H1 (cell line): ENCODE results near the gene RTCA. TPM values are rescaled to one million over a fixed set of nuclear protein-coding genes. Genes with fewer than 3 reads are reported as not detected.
A peak's percentile ranks its signal among the peaks of the same experiment; 100 is the strongest.

ENCODE experiments used
- CTCF ChIA-PET: fragments of 300-600 bp; sonication (Branson Sonifier 250); formaldehyde crosslinking; loops from one replicate; lab custom pipeline; 2021; ENCODE audit not compliant: partially characterized antibody; lab: Charles Lee
- POLR2A ChIA-PET: fragments of 300-600 bp; sonication (Branson Sonifier 250); formaldehyde crosslinking; loops from one replicate; lab custom pipeline; 2021; ENCODE audit warnings: inconsistent platforms; ENCODE audit not compliant: partially characterized antibody; lab: Charles Lee
- DNase-seq, 2 experiments: peaks; one replicate each; pipeline versions ENCODE4 v3.0.0 to v3.0.0-alpha.2; 2010 to 2022; ENCODE audit warnings: low spot score in 2 of 2, low read depth in 1 of 2, mixed read lengths in 1 of 2
- FAIRE-seq: peaks from 2 replicates; lab custom pipeline; 2011; peaks lifted over from hg19 to GRCh38; lab: Jason Lieb, UNC
- H2AFZ ChIP-seq: 2 replicates; pipeline ENCODE4 v1.8.1; 2012; ENCODE audit warnings: low read length, inconsistent platforms
- H2AK5ac ChIP-seq: 2 replicates; pipeline ENCODE4 v1.6.1; 2013; ENCODE audit warnings: low read depth, low read length
- H2BK120ac ChIP-seq: replicated peaks from 2 replicates; pipeline ENCODE3; 2013; ENCODE audit warnings: low read depth, low read length, inconsistent platforms
- H2BK12ac ChIP-seq: 2 replicates; pipeline ENCODE4 v1.6.1; 2013; ENCODE audit warnings: low read depth, low read length
- H2BK15ac ChIP-seq: 2 replicates; pipeline ENCODE4 v1.6.1; 2013; ENCODE audit warnings: low read length
- H2BK20ac ChIP-seq: 2 replicates; pipeline ENCODE4 v1.6.1; 2013; ENCODE audit warnings: low read length
- H2BK5ac ChIP-seq: 2 replicates; pipeline ENCODE4 v1.6.1; 2013; ENCODE audit warnings: low read depth, low read length
- H3K14ac ChIP-seq: 2 replicates; pipeline ENCODE4 v1.6.1; 2013; ENCODE audit warnings: inconsistent platforms; ENCODE audit not compliant: insufficient read length
- H3K18ac ChIP-seq: 2 replicates; pipeline ENCODE4 v1.6.1; 2013; ENCODE audit warnings: low read length; ENCODE audit errors: extremely low read depth
- H3K23ac ChIP-seq: 2 replicates; pipeline ENCODE4 v1.6.1; 2013; ENCODE audit warnings: inconsistent platforms; ENCODE audit not compliant: insufficient read length
- H3K23me2 ChIP-seq: 2 replicates; pipeline ENCODE4 v1.6.1; 2013; ENCODE audit warnings: low read depth, low read length
- H3K27ac ChIP-seq: 2 replicates; pipeline ENCODE4 v1.6.1; 2011; ENCODE audit warnings: low read depth, low read length, inconsistent platforms
- H3K27me3 ChIP-seq, 4 experiments: replicated peaks in 1 of 4; 1 replicate in 1 of 4; 2 replicates in 3 of 4; pipeline versions ENCODE4 v1.6.1 to v1.8.1; 2011 to 2013; ENCODE audit warnings: low read length in 3 of 4, mild to moderate bottlenecking in 3 of 4, inconsistent platforms in 2 of 4, mixed read lengths in 2 of 4, moderate library complexity in 1 of 4; ENCODE audit not compliant: control insufficient read depth in 3 of 4, insufficient read depth in 3 of 4; ENCODE audit errors: extremely low read depth in 1 of 4
- H3K36me3 ChIP-seq, 4 experiments: 2 replicates each; pipeline versions ENCODE4 v1.6.1 to v1.8.1; 2011 to 2013; ENCODE audit warnings: mild to moderate bottlenecking in 4 of 4, low read length in 3 of 4, moderate library complexity in 2 of 4, control low read depth in 1 of 4, inconsistent platforms in 1 of 4; ENCODE audit not compliant: insufficient read depth in 4 of 4, control insufficient read depth in 2 of 4
- H3K4ac ChIP-seq: replicated peaks from 2 replicates; pipeline ENCODE3; 2013; ENCODE audit warnings: low read length, low read depth, mixed read lengths, inconsistent platforms; ENCODE audit not compliant: insufficient read length
- H3K4me1 ChIP-seq, 4 experiments: replicated peaks in 1 of 4; 1 replicate in 1 of 4; 2 replicates in 3 of 4; pipeline versions ENCODE4 v1.6.1 to v1.8.1; 2011 to 2013; ENCODE audit warnings: low read length in 3 of 4, inconsistent platforms in 2 of 4, mixed read lengths in 1 of 4; ENCODE audit not compliant: insufficient read depth in 4 of 4, control insufficient read depth in 3 of 4
- H3K4me2 ChIP-seq, 2 experiments: 2 replicates each; pipeline versions ENCODE4 v1.6.1 to v1.8.1; 2011 to 2013; ENCODE audit warnings: low read depth in 2 of 2, low read length in 2 of 2, control low read depth in 1 of 2, inconsistent platforms in 1 of 2, mild to moderate bottlenecking in 1 of 2; ENCODE audit not compliant: insufficient read depth in 1 of 2
- H3K4me3 ChIP-seq, 4 experiments: fragments of 200-600, 300-600 bp in 1 of 4; sonication (generic), shearing (Covaris generic), sonication (Bioruptor Twin) in 1 of 4; 2 replicates each; pipeline versions ENCODE4 v1.5.1 to v1.8.1; 2011 to 2016; ENCODE audit warnings: low read length in 4 of 4, low read depth in 3 of 4, control low read depth in 2 of 4, inconsistent platforms in 2 of 4, mild to moderate bottlenecking in 2 of 4, mixed read lengths in 1 of 4, moderate library complexity in 1 of 4; ENCODE audit not compliant: insufficient read depth in 2 of 4; ENCODE audit errors: extremely low read depth in 1 of 4
- H3K56ac ChIP-seq: replicated peaks from 2 replicates; pipeline ENCODE3; 2013; ENCODE audit warnings: low read depth, mild to moderate bottlenecking, mixed read lengths, low read length, inconsistent platforms; ENCODE audit not compliant: insufficient read length
- H3K79me1 ChIP-seq: 2 replicates; pipeline ENCODE4 v1.6.1; 2013; ENCODE audit warnings: low read depth, low read length, control low read depth
- H3K79me2 ChIP-seq, 2 experiments: 2 replicates each; pipeline versions ENCODE4 v1.6.1 to v1.8.1; 2012 to 2013; ENCODE audit warnings: low read length in 2 of 2, mild to moderate bottlenecking in 2 of 2, inconsistent platforms in 1 of 2; ENCODE audit not compliant: insufficient read depth in 2 of 2, control insufficient read depth in 1 of 2
- H3K9ac ChIP-seq, 4 experiments: replicated peaks in 1 of 4; 1 replicate in 1 of 4; 2 replicates in 3 of 4; pipeline versions ENCODE4 v1.6.1 to v1.8.1; 2011 to 2013; ENCODE audit warnings: low read depth in 3 of 4, low read length in 3 of 4, control low read depth in 2 of 4, mild to moderate bottlenecking in 2 of 4, moderate library complexity in 2 of 4, inconsistent platforms in 1 of 4; ENCODE audit errors: extremely low read depth in 1 of 4
- H3K9me3 ChIP-seq, 2 experiments: 2 replicates each; pipeline versions ENCODE4 v1.6.1 to v1.8.1; 2012 to 2013; ENCODE audit warnings: mild to moderate bottlenecking in 2 of 2, moderate library complexity in 2 of 2, control low read depth in 1 of 2, inconsistent platforms in 1 of 2, low read depth in 1 of 2, low read length in 1 of 2, mixed read lengths in 1 of 2; ENCODE audit not compliant: insufficient read depth in 2 of 2
- H4K20me1 ChIP-seq, 2 experiments: replicated peaks in 1 of 2; 2 replicates each; pipeline versions ENCODE3 to v1.8.1; 2011 to 2013; ENCODE audit warnings: inconsistent platforms in 2 of 2, low read length in 2 of 2, mild to moderate bottlenecking in 1 of 2; ENCODE audit not compliant: insufficient read depth in 2 of 2, control insufficient read depth in 1 of 2
- H4K5ac ChIP-seq: 2 replicates; pipeline ENCODE4 v1.6.1; 2013; ENCODE audit warnings: low read length, low read depth, mixed read lengths, inconsistent platforms; ENCODE audit not compliant: insufficient read length
- H4K8ac ChIP-seq: 2 replicates; pipeline ENCODE4 v1.8.0; 2013; ENCODE audit warnings: mild to moderate bottlenecking, moderate library complexity, low read length, inconsistent platforms; ENCODE audit not compliant: insufficient read depth; ENCODE audit errors: extremely low read depth
- H4K91ac ChIP-seq: replicated peaks from 2 replicates; pipeline ENCODE3; 2013; ENCODE audit warnings: low read length, mixed read lengths, inconsistent platforms; ENCODE audit not compliant: insufficient read length
- CBX8 ChIP-seq: fragments of 300-800, 300-1000 bp; sonication (generic); IDR thresholded peaks from 2 replicates; pipeline ENCODE4 v1.7.1; 2016; ENCODE audit warnings: low read depth, low read length, borderline replicate concordance
- KDM5A ChIP-seq: fragments of 200-600 bp; IDR thresholded peaks from 2 replicates; pipeline ENCODE4 v1.7.1; 2012; ENCODE audit warnings: mild to moderate bottlenecking, low read length, inconsistent platforms, mixed read lengths
- POLR2A ChIP-seq, 2 experiments: IDR thresholded peaks; 1 replicate in 1 of 2; 2 replicates in 1 of 2; pipeline ENCODE4 v1.6.1; 2011; ENCODE audit warnings: low read depth in 2 of 2, low read length in 2 of 2, mild to moderate bottlenecking in 2 of 2; ENCODE audit errors: control extremely low read depth in 1 of 2
- RFX5 ChIP-seq: IDR thresholded peaks from 2 replicates; pipeline ENCODE4 v1.6.1; 2011; ENCODE audit warnings: low read depth, low read length, improper control_type of control experiment, borderline replicate concordance
- SIN3A ChIP-seq, 2 experiments: IDR thresholded peaks in 1 of 2; conservative IDR thresholded peaks in 1 of 2; 2 replicates each; pipeline ENCODE4 v1.6.1; 2011 to 2012; ENCODE audit warnings: low read length in 2 of 2, improper control_type of control experiment in 1 of 2, low read depth in 1 of 2, mild to moderate bottlenecking in 1 of 2
- TAF7 ChIP-seq: optimal IDR thresholded peaks from 2 replicates; pipeline ENCODE3; 2011; ENCODE audit warnings: low read depth, mild to moderate bottlenecking, inconsistent platforms, low read length, moderate library complexity, borderline replicate concordance
- WGBS, 2 experiments: shearing (Covaris generic) in 1 of 2; methylation state at CpG; one replicate each; pipeline versions ENCODE4 v1.1.6 to v1.1.7; 2013 to 2015; ENCODE audit warnings: low lambda C conversion rate in 2 of 2, mixed read lengths in 2 of 2, inconsistent platforms in 1 of 2, low coverage in 1 of 2, missing lambda C conversion rate in 1 of 2; ENCODE audit not compliant: insufficient replicate concordance in 2 of 2, insufficient coverage in 1 of 2, insufficient read length in 1 of 2; ENCODE audit errors: extremely low coverage in 1 of 2, missing lambda C conversion rate in 1 of 2; 5-methylcytosine and 5-hydroxymethylcytosine counted together
- polyA plus RNA-seq, 7 experiments: library from polyadenylated mRNA; depleted of rRNA in 3 of 7; stranded (reverse) in 5 of 7; unstranded in 2 of 7; fragments of >200 nt in 5 of 7; fragments of 200-250 nt in 2 of 7; gene quantifications; 1 replicate in 5 of 7; 2 replicates in 1 of 7; 4 replicates in 1 of 7; pipeline versions ENCODE4 v1.2.1 to v1.2.3, GENCODE V29; 2011 to 2013; ENCODE audit warnings: missing spikeins in 2 of 7, mixed read lengths in 2 of 7
- total RNA-seq: library from RNA; stranded (reverse); fragmentation: NEBNext Ultra II Directional; extraction: Animal tissue kit (Norgen Biotek cat#: 25700); gene quantifications from 2 replicates; pipeline ENCODE4 v1.2.1, GENCODE V29; 2021
- TF ChIP-seq, protein P1 (sequence below): IDR thresholded peaks from 2 replicates; pipeline ENCODE4 v1.6.1; 2011; ENCODE audit warnings: low read depth, mild to moderate bottlenecking, low read length; ENCODE audit not compliant: insufficient read depth
- TF ChIP-seq, protein P2 (sequence below): IDR thresholded peaks from 2 replicates; pipeline ENCODE4 v1.6.1; 2012; ENCODE audit warnings: low read length, inconsistent platforms

The RTCA gene
- total and polyA plus RNA-seq, 2 of the 8 experiments (the other 6 are each of a cell fraction or from before 2014, with no cell fraction given): 13.8 to 31.6 TPM

DNA sequence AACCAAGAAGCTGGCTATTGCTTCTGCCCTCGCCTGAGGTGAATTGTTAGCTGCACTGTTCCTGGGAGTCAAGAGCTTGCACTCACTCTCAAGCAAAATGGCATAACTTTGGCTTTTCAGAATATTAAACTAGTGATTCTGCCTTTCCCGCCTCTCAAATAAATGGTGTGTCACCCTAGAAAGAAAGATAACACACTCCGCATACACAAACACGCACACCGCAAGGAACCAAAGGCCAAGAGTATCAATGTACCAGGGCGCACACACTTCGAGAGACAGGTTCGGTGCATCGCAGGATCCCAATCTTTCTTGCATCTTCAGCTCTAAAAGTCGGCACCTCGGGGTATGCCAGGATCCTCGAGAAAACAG, 470 bp upstream of the RTCA start:
- Histone ChIP-seq H3K23me2 (no peaks in the 10 kb centered on the region), H3K4me1 (peaks cover 0 to 3% (median under 1%) of the 10 kb centered on the region in 4 experiments; a peak in 3 of 7 replicates), H2AFZ (peak overlapping the region; percentile 97), H4K8ac (no peak overlapping the region), H3K23ac (no peak overlapping the region), H2BK120ac (no peak overlapping the region), H3K18ac (peak overlapping the region; percentile 68; the same call in 1 of the 2 replicates), H2BK20ac (no peak overlapping the region), H3K14ac (no peak overlapping the region), H3K79me1 (no peaks in the 10 kb centered on the region), H3K9ac (peak overlapping the region in 3 of 4 experiments; percentile 63 to 90 (median 86); a peak in 6 of 7 replicates), H4K5ac (no peak overlapping the region), H3K4me3 (peak overlapping the region; percentile 83 to 93 (median 90)), H3K36me3 (peaks cover 4 to 27% (median 15%) of the 10 kb centered on the region in 4 experiments; a peak in 5 of 8 replicates), H3K4ac (no peak overlapping the region), H2BK15ac (no peak overlapping the region), H3K9me3 (no peaks in the 10 kb centered on the region), H2BK5ac (no peak overlapping the region), H3K27me3 (no peaks in the 10 kb centered on the region), H2AK5ac (no peak overlapping the region), H4K91ac (no peak overlapping the region), H3K27ac (no peak overlapping the region), H4K20me1 (no peaks in the 10 kb centered on the region), H3K4me2 (peak overlapping the region; percentile 85 to 93), H3K79me2 (peaks cover 0 to 19% of the 10 kb centered on the region in 2 experiments; a peak in 2 of 4 replicates), H3K56ac (no peak overlapping the region), H2BK12ac (no peak overlapping the region)
- TF ChIP-seq KDM5A (no peak), SIN3A (conservative IDR thresholded peaks at IDR 0.05 in 1 of 2, IDR thresholded peaks at IDR 0.05 in 1 of 2; ENCODE audit: low read depth in 1 of 2, low read length in 2 of 2) (no peak), POLR2A (IDR thresholded peaks at IDR 0.05; ENCODE audit: control extremely low read depth in 1 of 2, low read depth in 2 of 2, low read length in 2 of 2) (no peak), RFX5 (no peak), CBX8 (no peak), TAF7 (no peak)
- TF ChIP-seq, protein P1, sequence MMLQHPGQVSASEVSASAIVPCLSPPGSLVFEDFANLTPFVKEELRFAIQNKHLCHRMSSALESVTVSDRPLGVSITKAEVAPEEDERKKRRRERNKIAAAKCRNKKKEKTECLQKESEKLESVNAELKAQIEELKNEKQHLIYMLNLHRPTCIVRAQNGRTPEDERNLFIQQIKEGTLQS: no peak
- TF ChIP-seq, protein P2, sequence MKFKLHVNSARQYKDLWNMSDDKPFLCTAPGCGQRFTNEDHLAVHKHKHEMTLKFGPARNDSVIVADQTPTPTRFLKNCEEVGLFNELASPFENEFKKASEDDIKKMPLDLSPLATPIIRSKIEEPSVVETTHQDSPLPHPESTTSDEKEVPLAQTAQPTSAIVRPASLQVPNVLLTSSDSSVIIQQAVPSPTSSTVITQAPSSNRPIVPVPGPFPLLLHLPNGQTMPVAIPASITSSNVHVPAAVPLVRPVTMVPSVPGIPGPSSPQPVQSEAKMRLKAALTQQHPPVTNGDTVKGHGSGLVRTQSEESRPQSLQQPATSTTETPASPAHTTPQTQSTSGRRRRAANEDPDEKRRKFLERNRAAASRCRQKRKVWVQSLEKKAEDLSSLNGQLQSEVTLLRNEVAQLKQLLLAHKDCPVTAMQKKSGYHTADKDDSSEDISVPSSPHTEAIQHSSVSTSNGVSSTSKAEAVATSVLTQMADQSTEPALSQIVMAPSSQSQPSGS: no peak
- no peak for FAIRE-seq
- CTCF ChIA-PET: interaction anchor here (0.7 to 2.3 kb wide), 11 partner anchors 9 to 198 kb away, joined by 3 to 17 read pairs (median 6); no protein-coding TSS in a partner anchor
- 13% methylated on average over 12 of the region's 12 CpGs; no CpG with 5 or more reads in 1 of the 2 experiments for WGBS, 2 experiments
- POLR2A ChIA-PET: interaction anchor here (0.7 to 3.4 kb wide), 13 partner anchors 9 to 88 kb away, joined by 3 to 30 read pairs (median 4); partner anchors contain the start of genes CDC14A and DBT
- no peak for DNase-seq
